OCI-LY1 (cell line): ENCODE measurements around the gene TPD52L1.

ENCODE experiments used
- CTCF ChIP-seq: fragments of 200-600 bp; sonication (generic), shearing (Covaris generic); IDR thresholded peaks from 2 replicates; pipeline ENCODE4 v1.5.1; 2017; ENCODE audit warnings: mild to moderate bottlenecking, antibody characterized with exemption, low read length, moderate library complexity, mixed read lengths
- EZH2 ChIP-seq: fragments of 200-600 bp; sonication (generic), shearing (Covaris generic); IDR thresholded peaks from 2 replicates; pipeline ENCODE4 v1.8.0; 2017; ENCODE audit warnings: borderline replicate concordance, mixed run types, mild to moderate bottlenecking, antibody characterized with exemption, low read length, moderate library complexity, mixed read lengths

- TF ChIP-seq CTCF (no peak), EZH2 (no peak)
Measured at GRCh38 chr6:125163811-125164210, 10.2 kb downstream of the TPD52L1 start.
